A549 (cell line): ENCODE data around the gene MAP3K20. TPM values are rescaled to one million over a fixed set of nuclear protein-coding genes. Genes with fewer than 3 reads are reported as not detected.

ENCODE experiments used
- ATAC-seq, 2 experiments: fragments of 200-7000 bp in 1 of 2; fragments of >200 bp in 1 of 2; cut with Nextera tagmentation in 1 of 2; cut with Tn5 transposase in 1 of 2; 3 replicates each; pipeline versions ENCODE4 v1.8.0 to v1.9.1; 2018 to 2020; ENCODE audit warnings: mild to moderate bottlenecking in 1 of 2, moderate library complexity in 1 of 2
- CTCF ChIA-PET: fragments of 300-600 bp; sonication (Branson Sonifier 250); formaldehyde crosslinking; extraction: SDS; loops from one replicate; lab custom pipeline; 2021; ENCODE audit warnings: antibody characterized with exemption, inconsistent platforms; lab: Yijun Ruan, JAX
- POLR2A ChIA-PET: fragments of 350-600 bp; formaldehyde crosslinking; extraction: SDS; loops from one replicate; lab custom pipeline; 2021; ENCODE audit warnings: antibody characterized with exemption, inconsistent platforms; lab: Yijun Ruan, JAX
- DNase-seq, 2 experiments: peaks; one replicate each; pipeline versions ENCODE4 v3.0.0 to v3.0.0-alpha.2; 2011 to 2016; ENCODE audit warnings: low read depth in 1 of 2, low spot score in 1 of 2
- FAIRE-seq: peaks from 2 replicates; lab custom pipeline; 2011; peaks lifted over from hg19 to GRCh38; lab: Jason Lieb, UNC
- H3K27ac ChIP-seq, 2 experiments: fragments of >200 bp; sonication (Bioruptor Twin); formaldehyde crosslinking; 3 replicates each; pipeline ENCODE4 v1.5.1; 2016 to 2017
- H3K4me1 ChIP-seq: fragments of >200 bp; sonication (Bioruptor Twin); formaldehyde crosslinking; 3 replicates; pipeline ENCODE4 v1.6.1; 2016
- H3K4me2 ChIP-seq: fragments of >200 bp; sonication (Bioruptor Twin); formaldehyde crosslinking; 3 replicates; pipeline ENCODE4 v1.6.1; 2016
- H3K4me3 ChIP-seq: fragments of >200 bp; sonication (Bioruptor Twin); formaldehyde crosslinking; 3 replicates; pipeline ENCODE4 v1.5.1; 2016
- H3K9me3 ChIP-seq: fragments of >200 bp; sonication (Bioruptor Twin); formaldehyde crosslinking; 3 replicates; pipeline ENCODE4 v1.6.1; 2016
- CEBPB ChIP-seq, 2 experiments: fragments of >200 bp in 1 of 2; sonication (Bioruptor Twin) in 1 of 2; formaldehyde crosslinking in 1 of 2; IDR thresholded peaks; 2 replicates each; pipeline ENCODE4 v1.6.1; 2012 to 2016
- EHF ChIP-seq: fragments of 250-450 bp; sonication (Bioruptor Pico); IDR thresholded peaks from 2 replicates; pipeline ENCODE4 v1.5.0; 2020; ENCODE audit warnings: mild to moderate bottlenecking
- HOXA7 ChIP-seq: fragments of 250-450 bp; sonication (Bioruptor Pico); IDR thresholded peaks from 2 replicates; pipeline ENCODE4 v1.5.0; 2020; ENCODE audit warnings: mild to moderate bottlenecking, moderate library complexity
- HOXB13 ChIP-seq: fragments of 250-450 bp; sonication (Bioruptor Pico); IDR thresholded peaks from 2 replicates; pipeline ENCODE4 v1.5.0; 2020; ENCODE audit warnings: low read depth, mild to moderate bottlenecking, moderate library complexity
- MAZ ChIP-seq: fragments of 150-350 bp; IDR thresholded peaks from 2 replicates; pipeline ENCODE4 v1.6.1; 2014; ENCODE audit warnings: antibody characterized with exemption, low read depth, low read length, borderline replicate concordance
- PHF8 ChIP-seq: fragments of 200-600 bp; sonication (generic); IDR thresholded peaks from 2 replicates; pipeline ENCODE4 v1.6.1; 2016; ENCODE audit warnings: low read depth, mild to moderate bottlenecking, antibody characterized with exemption, moderate library complexity, borderline replicate concordance
- POLR2A ChIP-seq: IDR thresholded peaks from 2 replicates; pipeline ENCODE4 v1.6.1; 2012; ENCODE audit warnings: mild to moderate bottlenecking, low read length
- POLR2AphosphoS2 ChIP-seq: conservative IDR thresholded peaks from 2 replicates; pipeline ENCODE4 v1.6.1; 2012; ENCODE audit warnings: low read length, improper control_type of control experiment, inconsistent platforms
- WGBS: methylation state at CpG from one replicate; pipeline ENCODE4 v1.1.6; 2017; ENCODE audit errors: missing lambda C conversion rate; 5-methylcytosine and 5-hydroxymethylcytosine counted together
- polyA plus RNA-seq, 4 experiments: library from polyadenylated mRNA; depleted of rRNA in 3 of 4; stranded (reverse); fragments of >200 nt; fragmentation: RNase III in 1 of 4; extraction: RNeasy Plus Mini Kit Qiagen cat#74134 plus additional on column Dnase treatment in 1 of 4; gene quantifications; 2 replicates in 3 of 4; 3 replicates in 1 of 4; pipeline ENCODE4 v1.2.3, GENCODE V29; 2011 to 2017
- TF ChIP-seq, protein P1 (sequence below): IDR thresholded peaks from 2 replicates; pipeline ENCODE4 v1.6.1; 2012
- TF ChIP-seq, protein P2 (sequence below): IDR thresholded peaks from 2 replicates; pipeline ENCODE4 v1.6.1; 2012; ENCODE audit warnings: low read depth, borderline replicate concordance
- TF ChIP-seq, protein P3 (sequence below): fragments of 250-450 bp; sonication (Bioruptor Pico); IDR thresholded peaks from 2 replicates; pipeline ENCODE4 v1.5.0; 2021; ENCODE audit warnings: mild to moderate bottlenecking, moderate library complexity, borderline replicate concordance

Gene MAP3K20
- polyA plus RNA-seq, 2 of the 4 experiments (the other 2 are of a cell fraction): 34.7 to 80.7 TPM

DNA sequence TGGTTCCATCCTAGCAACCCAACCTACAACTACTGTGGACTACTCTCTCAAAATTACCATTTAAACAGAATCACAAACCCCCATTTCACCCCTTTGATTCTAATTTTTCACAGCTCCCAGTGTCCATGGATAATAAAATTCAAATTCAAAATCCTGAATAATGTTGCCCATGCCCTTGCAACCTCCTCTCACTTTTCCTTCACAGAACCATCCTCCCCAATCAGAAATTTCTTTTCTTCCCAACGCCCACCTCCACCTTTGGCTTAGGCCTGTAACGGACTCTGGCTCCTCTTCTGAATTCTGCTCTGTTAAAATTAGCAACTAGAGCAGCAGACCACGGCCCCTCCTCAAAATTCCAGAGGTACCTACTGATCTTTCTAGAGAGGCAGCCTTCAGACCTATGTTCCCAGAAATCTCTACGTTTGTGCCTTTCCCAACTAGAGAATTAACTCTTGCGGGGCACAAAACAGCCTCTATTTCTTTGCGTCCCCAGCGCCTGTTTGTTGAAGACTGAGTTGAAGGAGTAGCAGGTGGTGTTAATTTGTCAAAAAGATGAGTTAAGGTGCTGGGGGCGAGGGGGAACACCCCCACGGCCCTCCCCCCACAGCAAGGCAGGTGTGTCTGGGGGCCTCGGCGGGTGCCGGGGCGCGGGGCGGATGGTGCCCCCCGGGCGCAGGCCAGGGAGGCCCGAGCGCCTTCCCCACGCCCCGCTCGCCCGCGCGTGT, 428 bp upstream of the MAP3K20 start:
- 24% methylated on average over 10 of the region's 25 CpGs for WGBS
- ATAC-seq: peak in 1 of 2 experiments; percentile 2; a peak in 1 of 6 replicates
- FAIRE-seq: no peak
- Histone ChIP-seq H3K4me1 (peaks cover 31% of the 10 kb centered on the region), H3K9me3 (no peaks in the 10 kb centered on the region), H3K4me2 (peak overlapping the region; percentile 98), H3K4me3 (peak overlapping the region; percentile 88), H3K27ac (peak overlapping the region; percentile 94 to 98)
- DNase-seq: no peak
- no peak for TF ChIP-seq EHF (CRISPR knock-in tag)
- TF ChIP-seq PHF8: peak; percentile 38; the same call in 1 of the 2 replicates
- no peak for TF ChIP-seq POLR2A
- no peak for TF ChIP-seq HOXB13
- 0 out of 2 replicates have a peak, but pooled peaks have one; percentile 52 for TF ChIP-seq MAZ
- POLR2A ChIA-PET: interaction anchor here (0.6 to 1.3 kb wide), 3 partner anchors 26 to 47 kb away, joined by 3 to 9 read pairs (median 4); no protein-coding TSS in a partner anchor
- CTCF ChIA-PET: interaction anchor here (0.7 to 4.7 kb wide), 5 partner anchors 16 to 136 kb away, joined by 3 to 34 read pairs (median 6); no protein-coding TSS in a partner anchor

DNA sequence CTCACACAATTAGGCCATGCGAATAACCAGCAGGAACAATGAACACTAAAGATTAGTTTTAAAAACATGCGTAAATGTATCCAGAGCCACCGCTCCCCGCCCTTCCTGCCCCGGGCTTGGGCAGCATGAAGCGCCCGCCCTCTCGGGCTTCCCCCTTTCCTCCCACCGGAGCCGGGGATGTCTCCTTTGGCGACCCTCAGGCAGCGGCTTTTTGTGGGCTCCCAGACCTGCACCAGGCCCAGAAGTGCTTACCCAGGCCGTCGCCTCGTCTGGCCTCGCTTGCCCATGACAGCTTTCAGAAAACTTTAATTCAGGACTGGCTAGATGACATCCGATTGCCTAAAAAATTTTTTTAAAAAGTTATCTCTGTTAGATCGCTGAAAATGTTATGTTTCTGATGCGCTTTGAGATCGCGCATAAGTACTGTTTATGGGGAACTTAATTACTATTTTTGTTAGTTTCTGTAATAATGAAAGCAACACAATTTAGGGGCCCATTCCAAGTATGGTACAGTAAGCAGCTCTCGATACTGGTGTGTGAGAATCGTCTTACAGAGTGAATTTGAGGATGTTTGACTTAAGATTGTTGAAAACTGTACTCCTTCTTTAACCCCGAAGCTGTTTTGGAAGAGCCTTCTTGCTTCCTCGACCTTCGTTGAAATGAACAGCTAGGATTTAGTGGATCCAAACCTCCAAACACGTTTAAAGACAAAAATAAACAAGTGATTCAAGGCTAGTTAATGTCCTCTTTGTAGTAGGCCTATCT, 1.1 kb downstream of the MAP3K20 start:
- peak overlapping the region; percentile 88 for H3K4me3 ChIP-seq
- WGBS: 2% methylated on average over 27 of the region's 27 CpGs
- peaks cover 36% of the 10 kb centered on the region for H3K4me1 ChIP-seq
- FAIRE-seq (no peak), DNase-seq (peak in 1 of 2 experiments; percentile 37), ATAC-seq (peak; percentile 35 to 46; a peak in 5 of 6 replicates)
- POLR2A ChIA-PET: interaction anchor here (0.7 to 1.3 kb wide), 2 partner anchors 28 to 83 kb away, joined by 3 to 4 read pairs; no protein-coding TSS in a partner anchor
- H3K27ac ChIP-seq: peak overlapping the region; percentile 94 to 98
- H3K9me3 ChIP-seq: no peaks in the 10 kb centered on the region
- TF ChIP-seq, protein P1, sequence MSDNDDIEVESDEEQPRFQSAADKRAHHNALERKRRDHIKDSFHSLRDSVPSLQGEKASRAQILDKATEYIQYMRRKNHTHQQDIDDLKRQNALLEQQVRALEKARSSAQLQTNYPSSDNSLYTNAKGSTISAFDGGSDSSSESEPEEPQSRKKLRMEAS: peak; percentile 43; the same call in 1 of the 2 replicates
- TF ChIP-seq, protein P2, sequence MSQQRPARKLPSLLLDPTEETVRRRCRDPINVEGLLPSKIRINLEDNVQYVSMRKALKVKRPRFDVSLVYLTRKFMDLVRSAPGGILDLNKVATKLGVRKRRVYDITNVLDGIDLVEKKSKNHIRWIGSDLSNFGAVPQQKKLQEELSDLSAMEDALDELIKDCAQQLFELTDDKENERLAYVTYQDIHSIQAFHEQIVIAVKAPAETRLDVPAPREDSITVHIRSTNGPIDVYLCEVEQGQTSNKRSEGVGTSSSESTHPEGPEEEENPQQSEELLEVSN: 0 out of 2 replicates have a peak, but pooled peaks have one; percentile 22
- TF ChIP-seq, protein P3, sequence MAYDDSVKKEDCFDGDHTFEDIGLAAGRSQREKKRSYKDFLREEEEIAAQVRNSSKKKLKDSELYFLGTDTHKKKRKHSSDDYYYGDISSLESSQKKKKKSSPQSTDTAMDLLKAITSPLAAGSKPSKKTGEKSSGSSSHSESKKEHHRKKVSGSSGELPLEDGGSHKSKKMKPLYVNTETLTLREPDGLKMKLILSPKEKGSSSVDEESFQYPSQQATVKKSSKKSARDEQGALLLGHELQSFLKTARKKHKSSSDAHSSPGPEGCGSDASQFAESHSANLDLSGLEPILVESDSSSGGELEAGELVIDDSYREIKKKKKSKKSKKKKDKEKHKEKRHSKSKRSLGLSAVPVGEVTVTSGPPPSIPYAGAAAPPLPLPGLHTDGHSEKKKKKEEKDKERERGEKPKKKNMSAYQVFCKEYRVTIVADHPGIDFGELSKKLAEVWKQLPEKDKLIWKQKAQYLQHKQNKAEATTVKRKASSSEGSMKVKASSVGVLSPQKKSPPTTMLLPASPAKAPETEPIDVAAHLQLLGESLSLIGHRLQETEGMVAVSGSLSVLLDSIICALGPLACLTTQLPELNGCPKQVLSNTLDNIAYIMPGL: no peak
- TF ChIP-seq HOXA7 (CRISPR knock-in tag): no peak
- CTCF ChIA-PET: interaction anchor here (1.1 to 2.8 kb wide), 5 partner anchors 15 to 133 kb away, joined by 3 to 18 read pairs (median 4); no protein-coding TSS in a partner anchor
- peak overlapping the region; percentile 98 for H3K4me2 ChIP-seq

DNA sequence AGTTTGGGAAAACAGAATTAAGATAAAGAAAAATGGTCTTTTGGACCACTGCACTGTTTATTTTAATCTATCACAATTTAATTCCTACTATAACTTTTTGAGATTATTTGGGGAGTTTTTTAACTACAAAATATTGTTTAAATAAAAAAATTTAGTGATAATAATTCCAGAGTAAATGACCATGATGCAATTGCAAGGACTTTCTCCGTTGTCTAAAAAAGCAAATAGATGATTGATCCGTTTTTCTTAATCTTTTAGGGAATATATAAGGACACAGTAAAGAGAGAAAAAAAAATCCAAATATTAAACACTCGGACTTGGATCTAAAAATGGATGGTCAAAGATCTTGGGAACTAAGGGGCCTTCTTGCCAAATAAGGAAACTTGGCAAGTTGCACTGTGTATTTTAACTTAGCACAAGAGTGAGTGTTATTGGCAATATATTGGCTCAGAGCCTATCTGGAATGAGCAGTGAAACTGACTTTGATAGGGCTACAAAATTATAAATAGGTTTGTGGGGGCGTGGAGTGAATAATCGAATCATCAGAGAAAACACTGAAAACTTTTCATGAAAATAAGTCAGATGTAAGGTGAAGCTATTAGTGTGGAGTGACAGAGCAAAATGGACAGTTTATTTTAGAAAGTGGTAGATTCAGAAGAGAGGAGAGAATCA, 2.0 kb downstream of the MAP3K20 start:
- no peaks in the 10 kb centered on the region for H3K9me3 ChIP-seq
- peak overlapping the region; percentile 73 to 98 for H3K27ac ChIP-seq
- no peak for FAIRE-seq
- TF ChIP-seq CEBPB (IDR thresholded peaks at IDR 0.05): peak; percentile 2 to 11; a peak in 1 of 4 replicates
- no peak for TF ChIP-seq POLR2AphosphoS2
- ChIA-PET CTCF (interaction anchor here (2.5 to 2.8 kb wide), 2 partner anchors 50 to 132 kb away, joined by 11 to 18 read pairs; no protein-coding TSS in a partner anchor), POLR2A (interaction anchor here (1.2 to 1.3 kb wide), 2 partner anchors 28 to 82 kb away, joined by 4 read pairs; no protein-coding TSS in a partner anchor)
- peaks cover 37% of the 10 kb centered on the region for H3K4me1 ChIP-seq
- H3K4me2 ChIP-seq: peak overlapping the region; percentile 98
- H3K4me3 ChIP-seq: peak overlapping the region; percentile 88
- no peak for ATAC-seq
- DNase-seq: no peak
- WGBS: 8% methylated on average over 5 of the region's 5 CpGs
